NCI-H1105 (cell line): Measurements from ENCODE around the gene GTF3C2.
"Not testable (repeated sequence)": the region's sequence is repeated elsewhere in the genome, so short reads cannot be mapped to it uniquely, and the experiment has no call there.

Source experiments
- DNase-seq: peaks from one replicate; lab custom pipeline; 2025; lab: John Stamatoyannopoulos, UW

The GTF3C2 gene

GRCh38 chr2:27370816-27371620, 14.5 kb upstream of the GTF3C2 start:
- DNase-seq, result no peak

GRCh38 chr2:27370026-27370815, 13.7 kb upstream of the GTF3C2 start, which contains the start of the genes EIF2B4 and SNX17:
EIF2B4 (minus strand) TSS chr2:27370338; CDS start chr2:27370314, 24 bp downstream.
SNX17 (plus strand) TSS chr2:27370616; CDS start chr2:27370744, 128 bp downstream.
- peak; percentile 97 for DNase-seq

GRCh38 chr2:27369471-27370025, 13.0 kb upstream of the GTF3C2 start:
- DNase-seq, result peak; percentile 12

- DNase-seq, result no peak
Measured at GRCh38 chr2:27363933-27364332, 7.4 kb upstream of the GTF3C2 start.

GRCh38 chr2:27362678-27363420, 6.3 kb upstream of the GTF3C2 start:
- no peak for DNase-seq

- peak; percentile 15 for DNase-seq
Measured at GRCh38 chr2:27356056-27356381, 545 bp downstream of the GTF3C2 start.

GRCh38 chr2:27354597-27354927, 2.0 kb downstream of the GTF3C2 start:
- DNase-seq, result no peak

GRCh38 chr2:27353762-27354596, 2.6 kb downstream of the GTF3C2 start:
- no peak for DNase-seq

- DNase-seq, result not testable (repeated sequence)
Measured at GRCh38 chr2:27353386-27353761, 3.2 kb downstream of the GTF3C2 start.

GRCh38 chr2:27351802-27352598, 4.6 kb downstream of the GTF3C2 start:
- no peak for DNase-seq

GRCh38 chr2:27350106-27350693, 6.4 kb downstream of the GTF3C2 start:
- DNase-seq, result no peak

- DNase-seq, result no peak
Measured at GRCh38 chr2:27347641-27348040, 8.9 kb downstream of the GTF3C2 start.

GRCh38 chr2:27336173-27336572, 20.4 kb downstream of the GTF3C2 start:
- no peak for DNase-seq

GRCh38 chr2:27335311-27335710, 21.3 kb downstream of the GTF3C2 start:
- DNase-seq, result no peak

GRCh38 chr2:27324720-27325119, 31.8 kb downstream of the GTF3C2 start:
- DNase-seq, result no peak

- no peak for DNase-seq
Measured at GRCh38 chr2:27323596-27324285, 32.8 kb downstream of the GTF3C2 start.

GRCh38 chr2:27322766-27323595, 33.6 kb downstream of the GTF3C2 start, which contains the start of gene MPV17:
MPV17 (minus strand) TSS chr2:27323097; CDS start chr2:27322517, 580 bp downstream.
- DNase-seq, result peak; percentile 70

- no peak for DNase-seq
Measured at GRCh38 chr2:27322301-27322765, 34.2 kb downstream of the GTF3C2 start.
